ENCODE measurements around the gene RALGPS2. TPM values are rescaled to one million over a fixed set of nuclear protein-coding genes. Genes with fewer than 3 reads are reported as not detected.
A peak's percentile ranks its signal among the peaks of the same experiment; 100 is the strongest.

RALGPS2 gene
- total RNA-seq, 2 donors from 2014 or later = 2.8 to 3.4 TPM

DNA sequence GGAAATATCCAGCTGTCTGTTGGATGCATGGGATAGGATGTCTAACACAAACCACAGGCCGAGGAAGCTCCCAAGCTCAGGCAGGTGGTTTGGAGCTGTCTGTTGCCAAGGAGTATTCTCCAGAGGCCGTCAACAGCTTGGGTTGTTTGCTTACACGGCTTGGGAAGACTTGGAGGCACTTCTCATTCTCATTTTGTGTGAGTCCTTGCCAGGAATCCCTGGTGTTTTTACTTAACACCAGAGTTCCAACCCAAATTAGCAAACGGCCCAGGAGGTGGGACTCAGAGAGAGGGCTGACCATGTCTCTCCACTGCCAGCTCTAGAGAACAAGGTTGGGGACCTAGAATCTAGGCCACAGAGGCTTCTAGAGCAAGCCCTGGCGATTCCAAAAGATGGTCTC lies 228.0 kb downstream of the RALGPS2 start:
- Mint-ChIP-seq H3K36me3 (no peaks in the 10 kb centered on the region), H3K9me3 (peaks cover 0 to 3% of the 10 kb centered on the region in 2 donors), H3K27ac (no peak overlapping the region)
- no peak for DNase-seq (ENCODE audit: low spot score in 2 of 2)
- no peak for ATAC-seq

DNA sequence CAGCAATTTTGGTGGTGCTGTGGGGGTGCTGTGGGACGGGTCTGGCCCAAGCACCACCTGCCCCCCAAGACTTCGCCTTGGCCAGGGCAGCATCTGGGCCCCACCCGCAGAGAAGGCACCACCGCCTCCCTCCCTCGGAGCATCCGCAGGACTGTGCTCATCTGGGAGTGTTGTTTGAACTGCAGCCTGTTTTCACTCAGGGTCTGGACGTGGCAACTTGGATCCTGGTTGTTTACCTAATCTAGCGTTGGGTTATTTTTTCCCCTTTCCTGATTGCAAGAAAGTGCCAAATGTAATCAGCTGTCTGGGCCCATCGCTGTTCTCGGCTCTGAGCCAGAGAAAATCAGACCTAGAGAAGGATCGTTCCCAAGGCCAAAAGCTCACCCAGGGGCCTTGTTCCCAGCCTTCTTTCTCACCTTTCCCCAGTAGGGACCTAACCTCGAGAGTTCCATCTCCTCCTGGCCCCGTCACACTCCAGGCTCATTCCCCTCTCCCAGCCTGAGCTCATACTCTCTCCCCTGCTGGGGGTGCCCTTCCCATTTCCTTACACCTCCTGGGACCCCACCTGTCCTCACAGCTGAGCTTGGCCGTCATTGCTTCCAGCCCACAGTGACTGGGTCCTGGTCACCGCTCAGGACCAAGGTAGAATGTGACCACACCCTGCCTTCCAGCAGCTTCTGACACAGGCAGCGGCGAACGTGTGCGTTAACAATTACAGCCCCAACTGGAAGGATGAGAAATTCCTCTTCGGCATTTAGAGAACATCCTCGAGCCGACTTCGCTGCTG lies 228.7 kb downstream of the RALGPS2 start:
- no peaks in the 10 kb centered on the region for H3K9me3 Mint-ChIP-seq
- peak overlapping the region in 1 of 2 donors; percentile 9 for H3K27ac Mint-ChIP-seq
- ATAC-seq (no peak), DNase-seq (ENCODE audit: low spot score in 2 of 2) (no peak)
- H3K36me3 Mint-ChIP-seq = no peaks in the 10 kb centered on the region

DNA sequence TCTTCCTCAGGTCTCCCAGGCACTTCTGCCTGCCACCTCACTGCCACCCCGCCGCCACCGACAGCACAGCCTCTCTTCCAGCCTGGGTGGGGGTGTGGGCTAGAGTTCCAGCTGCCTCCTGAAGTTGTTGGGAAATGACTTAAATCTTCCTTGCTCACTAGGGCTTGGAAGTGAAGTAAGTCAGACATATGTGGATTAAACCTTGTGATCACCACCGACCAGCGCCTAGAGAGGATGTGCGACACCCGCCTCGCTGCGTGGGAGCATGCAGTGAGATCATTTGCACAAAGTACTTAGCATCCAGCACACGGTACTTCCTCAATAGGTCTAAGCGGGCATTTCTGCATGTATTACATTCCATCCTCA lies 229.3 kb downstream of the RALGPS2 start:
- no peak for ATAC-seq
- DNase-seq (ENCODE audit: low spot score in 2 of 2) = no peak
- peak overlapping the region in 1 of 2 donors; percentile 9 for H3K27ac Mint-ChIP-seq
- H3K9me3 Mint-ChIP-seq = no peaks in the 10 kb centered on the region
- no peaks in the 10 kb centered on the region for H3K36me3 Mint-ChIP-seq

DNA sequence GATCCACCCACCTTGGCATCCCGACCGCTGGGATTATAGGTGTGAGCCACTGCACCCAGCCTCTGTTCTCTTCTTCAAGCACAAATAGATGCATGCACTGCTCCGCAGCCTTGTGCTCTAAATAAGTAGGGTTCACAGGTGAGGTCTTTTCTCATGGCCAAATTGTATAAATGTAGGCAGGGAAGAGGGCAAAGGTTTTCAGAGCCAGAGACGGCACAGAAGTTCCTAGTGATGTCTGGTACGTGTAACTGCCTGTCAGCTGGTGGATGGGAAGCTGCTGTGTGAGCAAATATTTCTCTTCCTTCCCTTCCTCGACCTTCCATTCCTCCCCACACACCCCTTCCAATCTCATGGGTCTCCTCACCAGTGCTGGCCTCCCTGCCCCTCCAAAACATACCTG lies 229.9 kb downstream of the RALGPS2 start:
- DNase-seq (ENCODE audit: low spot score in 2 of 2) (no peak), ATAC-seq (no peak)
- Mint-ChIP-seq H3K27ac (no peak overlapping the region), H3K9me3 (peaks cover 4 to 5% of the 10 kb centered on the region in 2 donors), H3K36me3 (no peaks in the 10 kb centered on the region)

DNA sequence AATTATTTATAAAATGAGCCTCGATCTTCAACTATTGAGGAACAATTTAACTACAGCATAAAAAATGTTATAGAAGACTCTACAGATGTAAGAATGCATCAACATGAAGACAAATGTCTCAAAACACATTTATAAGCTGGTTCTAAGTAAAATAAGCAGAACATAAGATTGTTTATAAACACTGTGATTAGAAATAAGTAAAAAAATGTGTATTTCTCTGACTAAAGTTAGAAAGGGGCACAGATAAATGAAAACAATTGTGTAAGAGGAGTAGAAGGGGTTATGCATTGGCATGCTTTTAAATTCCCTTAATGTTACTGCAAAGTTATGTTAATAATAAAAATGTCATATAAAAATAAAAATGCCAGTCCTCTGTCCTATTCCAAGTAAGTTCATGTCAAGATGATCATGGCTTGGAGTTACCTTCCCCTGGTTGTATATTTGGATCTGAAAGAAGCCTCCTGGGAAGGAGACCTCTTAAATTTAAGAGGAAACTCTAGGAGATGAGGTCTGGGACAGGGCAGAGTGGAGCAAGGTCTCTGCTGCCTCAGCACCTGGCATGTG lies 230.4 kb downstream of the RALGPS2 start:
- DNase-seq (ENCODE audit: low spot score in 2 of 2) (no peak), ATAC-seq (no peak)
- Mint-ChIP-seq H3K9me3 (peaks cover 4 to 6% of the 10 kb centered on the region in 2 donors), H3K36me3 (no peaks in the 10 kb centered on the region), H3K27ac (peak overlapping the region in 1 of 2 donors; percentile 63)

DNA sequence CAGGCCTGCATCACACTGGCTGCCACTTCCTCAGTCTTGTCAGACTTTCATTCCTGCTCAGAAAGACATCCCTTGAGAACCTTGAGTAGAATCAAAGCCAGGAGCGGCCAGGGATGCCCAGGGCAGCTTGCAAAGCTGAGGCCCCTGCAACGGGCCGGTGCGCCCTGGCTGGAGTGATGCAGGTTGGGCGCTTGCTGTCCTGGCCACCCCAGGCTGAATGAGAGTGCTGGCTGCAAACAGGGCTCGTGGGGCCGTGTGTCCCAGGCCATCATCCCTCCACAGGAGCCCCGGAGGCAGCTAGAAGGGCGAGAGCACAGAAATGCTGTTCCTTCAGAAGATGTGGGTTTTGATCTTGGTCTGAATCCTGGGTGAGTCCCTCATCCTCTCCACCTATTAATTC lies 233.4 kb downstream of the RALGPS2 start:
- ATAC-seq = no peak

DNA sequence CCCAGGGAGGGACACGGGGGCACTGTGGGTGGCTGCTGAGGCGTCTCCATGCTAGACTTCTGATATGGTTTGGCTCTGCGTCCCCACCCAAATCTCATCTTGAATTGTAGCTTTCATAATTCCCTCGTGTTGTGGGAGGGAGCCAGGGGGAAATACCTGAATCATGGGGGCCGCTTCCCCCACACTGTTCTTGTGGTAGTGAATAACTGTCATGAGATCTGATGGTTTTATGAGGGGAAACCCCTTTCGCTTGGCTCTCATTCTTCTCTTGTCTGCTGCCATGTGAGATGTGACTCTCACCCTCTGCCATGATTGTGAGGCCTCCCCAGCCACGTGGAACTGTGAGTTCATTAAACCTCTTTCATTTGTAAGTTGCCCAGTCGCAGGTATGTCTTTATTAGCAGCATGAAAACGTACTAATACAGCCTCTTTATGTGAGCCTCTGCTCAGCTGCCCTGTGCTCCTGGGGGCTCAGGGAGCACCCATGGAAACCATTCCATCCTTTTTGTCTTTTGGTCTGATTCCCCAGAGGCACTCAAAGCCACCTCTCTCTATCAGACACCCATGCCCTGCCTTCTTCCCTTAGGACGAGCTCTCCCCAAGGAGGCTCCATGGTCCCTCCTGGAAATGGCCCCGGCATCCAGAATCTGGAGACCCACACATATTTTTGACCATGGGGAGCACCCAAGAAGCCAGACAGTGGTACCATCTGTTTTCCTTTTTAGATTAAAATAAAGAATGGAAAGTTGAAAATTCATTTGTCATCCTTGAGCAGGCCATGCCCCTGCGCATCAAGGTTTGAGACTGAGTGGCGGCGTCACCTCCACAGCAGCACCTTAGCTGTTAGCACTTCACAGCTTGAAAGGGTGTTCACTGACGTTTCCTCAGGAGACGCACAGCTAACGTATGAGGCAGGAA lies 234.8 kb downstream of the RALGPS2 start:
- H3K9me3 Mint-ChIP-seq = peaks cover 4 to 6% of the 10 kb centered on the region in 2 donors
- ATAC-seq (peak; percentile 32 to 58), DNase-seq (ENCODE audit: low spot score in 2 of 2) (no peak)
- no peaks in the 10 kb centered on the region for H3K36me3 Mint-ChIP-seq
- H3K27ac Mint-ChIP-seq = no peak overlapping the region

More for the DNA sequence above, 233.4 kb downstream of the RALGPS2 start:
- H3K27ac Mint-ChIP-seq = no peak overlapping the region
- H3K9me3 Mint-ChIP-seq = peaks cover 4 to 6% of the 10 kb centered on the region in 2 donors
- H3K36me3 Mint-ChIP-seq = no peaks in the 10 kb centered on the region
- DNase-seq (ENCODE audit: low spot score in 2 of 2) = no peak

DNA sequence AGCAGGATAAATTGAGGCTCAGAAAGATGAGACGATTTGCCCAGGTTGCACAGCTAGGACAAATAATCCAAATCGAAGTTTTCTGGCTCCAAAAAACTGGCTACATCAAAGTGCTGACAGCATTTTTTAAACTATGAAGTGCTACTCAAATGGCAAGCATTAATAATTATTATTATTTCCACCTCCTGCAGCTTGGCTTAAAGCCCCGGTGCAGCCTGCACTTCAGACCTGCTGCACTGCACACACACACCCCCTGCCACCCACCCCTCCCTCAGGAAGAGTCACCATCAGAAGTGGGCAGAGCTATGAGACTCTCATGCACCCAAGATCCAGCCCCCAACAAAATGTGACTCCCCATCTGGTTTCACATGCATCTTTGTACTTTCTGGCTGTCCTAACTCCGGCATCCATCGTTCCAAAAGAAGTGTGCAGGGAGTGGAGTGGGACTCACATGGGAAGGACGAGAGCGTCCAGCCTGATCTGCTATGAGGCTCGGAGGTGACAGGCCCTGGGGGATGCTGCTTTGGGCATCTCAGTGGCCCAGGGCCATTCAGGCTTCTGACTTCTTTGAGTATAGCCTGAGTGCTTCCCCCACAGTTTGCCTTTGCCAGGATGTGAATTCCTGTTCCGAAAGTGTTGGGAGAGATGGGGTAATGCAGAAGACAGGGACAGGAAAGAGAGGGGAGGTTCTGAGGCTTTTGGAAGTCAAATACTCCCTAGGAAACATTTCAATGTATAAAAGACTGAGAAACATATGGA lies 235.6 kb downstream of the RALGPS2 start:
- Mint-ChIP-seq H3K9me3 (peaks cover 4 to 13% of the 10 kb centered on the region in 2 donors), H3K36me3 (no peaks in the 10 kb centered on the region), H3K27ac (no peak overlapping the region)
- DNase-seq (ENCODE audit: low spot score in 2 of 2) (no peak), ATAC-seq (no peak)

DNA sequence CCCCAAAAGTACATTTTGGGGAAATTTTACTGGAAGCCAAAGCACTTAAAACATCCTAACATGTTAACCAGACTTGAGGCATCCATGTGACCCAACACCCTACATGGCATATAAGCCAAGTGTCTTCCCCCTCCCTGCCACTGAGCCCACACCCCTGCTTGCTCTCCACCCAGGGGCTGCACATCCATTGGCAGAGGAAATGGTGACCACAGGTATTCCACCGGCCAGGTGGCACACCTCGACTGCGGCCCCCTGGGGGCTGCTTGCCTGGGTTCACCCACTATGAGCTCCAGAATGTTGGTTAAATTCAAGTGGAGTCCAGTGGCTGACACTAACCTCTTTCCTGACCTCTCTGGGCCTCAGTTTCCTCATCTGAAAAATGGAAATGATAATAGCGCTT lies 236.3 kb downstream of the RALGPS2 start:
- Mint-ChIP-seq H3K9me3 (peaks cover 4 to 13% of the 10 kb centered on the region in 2 donors), H3K27ac (no peak overlapping the region)
- ATAC-seq = no peak

DNA sequence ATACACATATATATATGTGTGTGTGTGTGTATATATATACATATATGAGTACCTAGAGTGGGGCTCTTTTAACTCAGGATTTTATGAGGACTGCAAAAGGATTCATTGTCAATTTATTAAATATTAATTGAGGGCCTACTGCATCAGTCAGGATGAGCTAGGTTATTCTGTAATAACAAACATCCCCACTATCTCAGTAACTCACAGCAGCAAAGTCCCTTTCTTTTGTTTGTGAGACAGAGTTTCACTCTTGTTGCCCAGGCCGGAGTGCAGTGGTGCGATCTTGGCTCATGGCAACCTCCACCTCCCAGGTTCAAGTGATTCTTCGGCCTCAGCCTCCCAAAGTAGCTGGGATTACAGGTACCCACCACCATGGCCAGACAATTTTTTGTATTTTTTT lies 236.8 kb downstream of the RALGPS2 start:
- DNase-seq (ENCODE audit: low spot score in 2 of 2) (no peak), ATAC-seq (no peak)
- Mint-ChIP-seq H3K27ac (no peak overlapping the region), H3K36me3 (no peaks in the 10 kb centered on the region), H3K9me3 (peaks cover 4 to 13% of the 10 kb centered on the region in 2 donors)

More for the DNA sequence above, 236.3 kb downstream of the RALGPS2 start:
- H3K36me3 Mint-ChIP-seq = no peaks in the 10 kb centered on the region
- DNase-seq (ENCODE audit: low spot score in 2 of 2) = no peak

DNA sequence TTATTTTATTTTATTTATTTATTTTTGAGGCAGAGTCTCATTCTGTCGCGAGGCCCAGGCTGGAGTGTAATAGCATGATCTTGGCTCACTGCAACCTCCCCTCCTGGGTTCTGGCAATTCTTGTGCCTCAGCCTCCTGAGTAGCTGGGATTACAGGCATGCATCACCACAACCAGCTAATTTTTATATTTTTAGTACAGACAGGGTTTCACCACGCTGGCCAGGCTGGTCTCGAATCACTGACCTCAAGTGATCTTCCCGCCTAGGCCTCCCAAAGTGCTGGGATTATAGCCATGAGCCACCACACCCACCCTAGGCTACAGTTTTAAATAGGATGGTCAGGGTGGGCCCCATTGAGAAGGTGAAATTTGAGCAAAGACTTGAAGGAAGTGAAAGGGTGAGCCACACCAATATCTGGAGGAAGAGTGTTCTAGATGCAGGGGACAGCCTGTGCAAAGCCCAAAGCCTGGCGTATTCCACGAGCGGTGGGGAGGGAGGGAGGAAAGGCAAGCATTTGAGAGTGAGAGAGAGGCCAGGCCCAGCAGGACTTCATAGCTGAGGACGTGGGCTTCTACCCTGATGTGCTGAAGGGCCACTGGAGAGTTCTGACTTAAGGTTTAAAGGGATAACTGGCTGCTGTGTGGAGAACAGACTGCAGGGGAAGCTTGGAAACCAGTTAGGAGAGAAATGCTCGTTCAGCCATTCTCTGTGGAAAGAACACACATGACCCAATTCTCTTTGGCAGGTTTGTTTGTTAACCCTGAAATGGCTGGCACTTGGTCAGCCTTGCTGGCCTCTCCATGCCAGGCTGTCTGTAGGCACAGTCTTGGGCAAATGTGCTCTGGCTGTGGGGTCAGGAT lies 238.0 kb downstream of the RALGPS2 start:
- ATAC-seq (no peak), DNase-seq (ENCODE audit: low spot score in 2 of 2) (no peak)
- Mint-ChIP-seq H3K36me3 (no peaks in the 10 kb centered on the region), H3K27ac (no peak overlapping the region), H3K9me3 (peaks cover 4 to 13% of the 10 kb centered on the region in 2 donors)

DNA sequence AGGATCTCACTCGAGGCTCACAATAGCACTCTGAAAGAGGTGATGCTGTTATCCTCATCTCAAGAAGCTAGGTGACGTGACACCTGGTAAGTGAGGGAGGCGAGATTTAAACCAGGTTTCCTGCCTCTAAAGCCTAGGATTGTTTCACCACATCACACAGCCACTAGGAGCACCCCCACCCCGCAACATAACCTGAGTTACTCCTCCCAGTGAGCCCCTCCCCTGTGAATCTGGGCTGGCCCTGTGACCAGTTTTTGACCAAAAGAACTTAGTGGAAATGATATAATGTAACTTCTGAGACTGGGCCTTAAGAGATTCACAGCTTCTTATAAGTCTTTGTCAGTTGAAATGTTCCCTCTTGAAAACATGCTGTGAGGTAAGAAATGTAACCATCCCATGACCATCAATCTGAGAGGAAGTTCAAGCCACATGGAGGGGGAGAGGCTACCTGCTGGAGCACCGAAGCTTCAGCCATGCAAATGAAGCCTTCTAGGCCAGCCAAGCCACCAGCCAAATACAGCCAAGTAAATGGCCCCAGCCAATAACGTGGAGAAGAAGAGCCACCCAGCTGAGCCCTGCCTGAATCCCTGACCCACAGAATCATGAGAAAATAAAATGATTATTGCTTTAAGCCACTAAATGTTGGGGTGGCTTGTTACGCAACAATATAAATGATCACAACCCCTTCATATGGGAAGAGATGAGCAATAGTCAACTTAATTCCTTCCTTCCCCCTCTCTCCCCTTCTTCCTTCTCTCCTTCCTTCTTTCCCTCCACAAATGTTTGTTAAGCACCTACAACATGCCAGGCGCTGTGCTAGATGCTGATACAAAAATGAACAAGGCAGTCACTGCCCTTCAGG lies 239.7 kb downstream of the RALGPS2 start:
- no peak overlapping the region for H3K27ac Mint-ChIP-seq
- no peaks in the 10 kb centered on the region for H3K36me3 Mint-ChIP-seq
- peaks cover 2 to 10% of the 10 kb centered on the region in 2 donors for H3K9me3 Mint-ChIP-seq
- ATAC-seq (no peak), DNase-seq (ENCODE audit: low spot score in 2 of 2) (no peak)

DNA sequence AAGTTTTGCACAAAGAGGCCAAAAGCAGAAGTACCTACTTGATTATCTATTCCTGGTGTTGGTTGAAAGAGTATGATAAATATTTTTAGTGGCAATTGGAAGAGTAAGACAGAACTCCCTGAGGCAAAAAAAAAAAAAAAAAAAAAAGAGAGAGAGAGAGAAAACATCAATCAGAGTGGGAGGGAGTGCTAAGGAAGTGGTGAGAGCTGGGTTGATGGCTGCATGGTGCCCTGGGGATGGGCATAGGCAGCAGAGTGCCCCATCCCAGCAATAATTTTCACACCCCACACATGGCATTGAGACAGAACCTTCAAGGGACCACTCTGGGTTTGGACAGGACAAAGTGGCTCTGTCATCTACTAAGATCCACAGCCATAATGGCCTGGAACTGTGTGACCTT lies 241.3 kb downstream of the RALGPS2 start:
- DNase-seq (ENCODE audit: low spot score in 2 of 2) (no peak), ATAC-seq (no peak)
- Mint-ChIP-seq H3K9me3 (peaks cover 0 to 7% of the 10 kb centered on the region in 2 donors), H3K36me3 (no peaks in the 10 kb centered on the region), H3K27ac (peak overlapping the region in 1 of 2 donors; percentile 29)

DNA sequence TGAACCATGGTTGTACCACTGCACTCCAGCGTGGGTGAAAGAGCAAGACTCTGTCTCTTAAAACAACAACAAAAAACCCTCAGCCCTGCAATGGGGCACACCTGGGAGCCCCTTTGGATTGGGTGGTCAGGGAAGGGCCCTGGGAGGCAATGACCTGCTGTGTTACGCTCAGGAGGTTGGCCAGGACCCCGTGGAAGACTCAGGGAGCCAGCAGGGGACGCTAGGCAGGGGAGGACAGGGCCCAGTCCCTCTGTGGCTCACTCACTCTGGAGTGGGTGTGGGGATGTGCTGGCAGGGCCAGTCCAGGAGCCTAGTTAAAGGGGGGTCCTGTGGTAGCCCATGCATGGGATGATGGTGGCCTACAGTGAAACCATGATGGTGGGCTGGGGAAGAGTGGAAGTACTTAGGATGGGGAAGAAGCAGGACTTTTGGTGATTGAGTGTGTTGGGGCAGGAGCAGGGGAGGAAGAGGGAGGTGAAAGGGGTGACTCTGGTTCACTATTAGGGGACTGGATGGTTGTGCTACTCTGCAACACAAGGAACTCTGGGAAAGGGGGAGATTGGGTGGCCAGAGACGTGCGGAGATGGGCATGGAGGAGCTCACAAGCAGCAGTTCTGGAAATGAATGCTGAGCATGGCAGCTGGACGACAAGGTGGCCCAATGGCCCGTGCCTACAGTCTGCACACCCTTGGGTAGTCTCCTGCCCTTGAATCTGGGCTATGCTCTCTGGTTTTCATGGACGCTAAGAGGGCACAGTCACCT lies 244.4 kb downstream of the RALGPS2 start:
- Mint-ChIP-seq H3K27ac (peak overlapping the region in 1 of 2 donors; percentile 2), H3K36me3 (no peaks in the 10 kb centered on the region), H3K9me3 (peaks cover 0 to 7% of the 10 kb centered on the region in 2 donors)
- ATAC-seq (no peak), DNase-seq (ENCODE audit: low spot score in 2 of 2) (no peak)
